Choroid plexus epithelial cell (primary cell): ENCODE results near the gene CCNI2.

ENCODE experiments used
- DNase-seq: peaks from one replicate; pipeline ENCODE4 v3.0.0-alpha.2; 2010; ENCODE audit warnings: low read depth
- H3K4me3 ChIP-seq: 2 replicates; pipeline ENCODE4 v1.5.1; 2011; ENCODE audit warnings: low read depth, mild to moderate bottlenecking, control low read depth, low read length, moderate library complexity
- CTCF ChIP-seq: conservative IDR thresholded peaks from 2 replicates; pipeline ENCODE4 v1.5.1; 2011; ENCODE audit warnings: low read depth, mild to moderate bottlenecking, control low read depth, inconsistent platforms, low read length, moderate library complexity

Gene CCNI2

GRCh38 chr5:132776131-132776937, 29.1 kb downstream of the CCNI2 start:
- no peak for DNase-seq
- TF ChIP-seq CTCF, result no peak
- H3K4me3 ChIP-seq, result peak overlapping the region; percentile 73

- no peak for TF ChIP-seq CTCF
- peak overlapping the region; percentile 73 for H3K4me3 ChIP-seq
- DNase-seq, result no peak
These were observed 29.6 kb downstream of the CCNI2 start for GRCh38 chr5:132776938-132777208.

- peak within 1 kb of the TSS; percentile 73 for H3K4me3 ChIP-seq
- no peak for TF ChIP-seq CTCF
- DNase-seq, result no peak
These were observed 30.2 kb downstream of the CCNI2 start, which contains the start of gene SEPTIN8 for GRCh38 chr5:132777209-132778069. Gene SEPTIN8, minus strand, starts transcription at chr5:132777239. Its CDS starts 102 bp downstream, at chr5:132777137.

- no peak for TF ChIP-seq CTCF
- peak overlapping the region; percentile 73 for H3K4me3 ChIP-seq
- no peak for DNase-seq
These were observed 30.9 kb downstream of the CCNI2 start for GRCh38 chr5:132778129-132778528.

GRCh38 chr5:132778856-132779255, 31.6 kb downstream of the CCNI2 start:
- H3K4me3 ChIP-seq, result no peak overlapping the region
- TF ChIP-seq CTCF, result no peak
- no peak for DNase-seq

GRCh38 chr5:132779961-132780360, 32.7 kb downstream of the CCNI2 start:
- TF ChIP-seq CTCF, result no peak
- H3K4me3 ChIP-seq, result no peak overlapping the region
- no peak for DNase-seq

- TF ChIP-seq CTCF, result no peak
- H3K4me3 ChIP-seq, result no peak overlapping the region
- DNase-seq, result no peak
These were observed 33.4 kb downstream of the CCNI2 start for GRCh38 chr5:132780577-132780976.
